DMS79 (cell line): ENCODE data around the gene METRNL.

ENCODE experiments used
- DNase-seq: peaks from one replicate; lab custom pipeline; 2025; lab: John Stamatoyannopoulos, UW

Gene METRNL

DNA sequence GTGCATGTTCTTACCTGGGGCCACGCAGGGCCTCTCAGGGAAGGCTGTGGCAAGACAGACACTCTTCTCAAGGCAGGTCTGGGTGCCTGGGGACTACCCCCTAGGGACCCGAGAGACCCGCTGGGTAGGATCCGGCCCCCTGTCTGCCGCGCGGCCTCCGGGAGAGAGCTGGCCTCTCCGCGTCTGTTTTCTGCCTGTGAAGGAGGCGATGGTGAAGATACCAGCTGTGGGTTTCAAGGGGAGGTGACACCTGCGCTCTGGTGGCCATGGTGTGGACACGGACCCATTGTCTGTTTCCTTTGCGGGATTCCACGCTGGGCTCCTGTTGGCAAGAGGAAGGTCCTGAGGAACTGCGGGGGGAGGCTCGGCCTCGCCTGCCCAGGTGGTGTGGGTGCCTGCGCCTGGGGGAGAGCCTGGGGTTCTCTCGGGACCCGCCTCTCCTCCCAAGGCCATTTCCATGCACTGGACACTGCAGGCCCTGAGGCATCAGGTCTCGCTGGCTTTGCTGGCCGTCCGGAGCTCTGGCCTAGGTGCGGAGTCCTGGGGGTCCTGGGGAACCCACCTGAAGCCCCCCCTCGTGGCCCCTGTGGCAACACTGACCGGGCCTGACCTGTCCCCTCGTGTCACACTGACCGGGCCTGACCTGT, 12.2 kb upstream of the METRNL start:
- no peak for DNase-seq

DNA sequence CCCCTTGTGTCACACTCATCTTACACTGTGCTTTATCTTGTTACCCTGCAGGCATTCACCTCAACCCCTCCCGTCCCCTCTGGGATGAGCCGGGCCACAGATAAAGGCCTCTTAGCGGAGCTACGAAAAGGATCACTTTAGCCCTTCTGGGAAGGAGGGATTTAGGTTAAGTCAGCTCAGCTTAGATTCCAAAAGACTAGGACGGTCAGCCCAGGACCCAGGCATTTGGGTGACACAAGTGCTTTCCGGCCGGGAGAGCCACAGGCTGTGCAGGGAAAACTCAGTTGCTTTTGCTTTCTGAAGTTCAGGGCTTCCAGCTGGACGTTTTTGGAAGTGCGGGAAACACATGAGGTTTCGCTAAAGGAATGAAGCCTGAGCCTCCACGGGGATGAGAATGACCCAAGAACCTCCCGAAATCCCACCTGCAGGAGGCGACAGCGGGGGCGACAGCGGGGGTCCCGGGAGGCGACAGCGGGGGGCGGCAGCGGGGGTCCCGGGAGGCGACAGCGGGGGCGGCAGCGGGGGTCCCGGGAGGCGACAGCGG, 11.6 kb upstream of the METRNL start:
- no peak for DNase-seq

DNA sequence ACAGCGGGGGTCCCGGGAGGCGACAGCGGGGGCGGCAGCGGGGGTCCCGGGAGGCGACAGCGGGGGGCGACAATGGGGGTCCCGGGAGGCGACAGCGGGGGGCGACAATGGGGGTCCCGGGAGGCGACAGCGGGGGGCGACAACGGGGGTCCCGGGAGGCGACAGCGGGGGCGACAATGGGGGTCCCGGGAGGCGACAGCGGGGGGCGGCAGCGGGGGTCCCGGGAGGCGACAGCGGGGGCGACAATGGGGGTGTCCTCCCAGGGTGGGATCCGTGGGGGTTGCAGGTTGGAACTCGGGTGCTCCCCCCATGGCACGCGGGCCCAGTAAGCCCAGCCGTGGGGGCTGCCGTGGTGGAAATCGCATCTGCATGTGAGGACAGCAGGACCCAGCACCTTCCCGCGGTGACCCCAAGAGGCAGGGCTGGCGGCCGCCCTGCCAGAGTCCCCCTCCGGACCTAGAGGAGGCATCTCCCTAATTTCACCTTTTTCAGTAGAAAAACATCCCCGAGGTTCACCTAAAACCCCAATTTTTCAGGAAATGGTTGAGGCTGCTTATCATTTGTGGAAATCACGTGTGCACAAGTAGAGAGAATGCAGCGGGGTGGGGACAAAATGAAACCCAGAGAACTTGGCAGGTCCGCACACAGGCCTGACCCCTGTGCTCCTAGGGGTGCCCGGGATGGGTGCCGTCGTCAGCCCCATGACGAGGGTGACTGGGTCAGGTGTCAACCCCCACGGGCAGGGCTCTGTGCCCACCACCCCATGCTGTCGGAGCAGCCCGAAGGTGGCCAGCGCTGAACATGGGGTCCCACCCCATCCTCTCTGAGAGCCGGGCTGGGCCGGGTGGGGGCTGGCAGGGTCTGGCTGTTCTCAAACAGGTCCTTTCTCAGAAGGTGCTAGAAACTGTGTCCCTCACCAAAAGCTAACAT, 10.5 kb upstream of the METRNL start:
- no peak for DNase-seq

- DNase-seq, result no peak
These were observed 9.9 kb upstream of the METRNL start for GRCh38 chr17:83069571-83069906.

DNA sequence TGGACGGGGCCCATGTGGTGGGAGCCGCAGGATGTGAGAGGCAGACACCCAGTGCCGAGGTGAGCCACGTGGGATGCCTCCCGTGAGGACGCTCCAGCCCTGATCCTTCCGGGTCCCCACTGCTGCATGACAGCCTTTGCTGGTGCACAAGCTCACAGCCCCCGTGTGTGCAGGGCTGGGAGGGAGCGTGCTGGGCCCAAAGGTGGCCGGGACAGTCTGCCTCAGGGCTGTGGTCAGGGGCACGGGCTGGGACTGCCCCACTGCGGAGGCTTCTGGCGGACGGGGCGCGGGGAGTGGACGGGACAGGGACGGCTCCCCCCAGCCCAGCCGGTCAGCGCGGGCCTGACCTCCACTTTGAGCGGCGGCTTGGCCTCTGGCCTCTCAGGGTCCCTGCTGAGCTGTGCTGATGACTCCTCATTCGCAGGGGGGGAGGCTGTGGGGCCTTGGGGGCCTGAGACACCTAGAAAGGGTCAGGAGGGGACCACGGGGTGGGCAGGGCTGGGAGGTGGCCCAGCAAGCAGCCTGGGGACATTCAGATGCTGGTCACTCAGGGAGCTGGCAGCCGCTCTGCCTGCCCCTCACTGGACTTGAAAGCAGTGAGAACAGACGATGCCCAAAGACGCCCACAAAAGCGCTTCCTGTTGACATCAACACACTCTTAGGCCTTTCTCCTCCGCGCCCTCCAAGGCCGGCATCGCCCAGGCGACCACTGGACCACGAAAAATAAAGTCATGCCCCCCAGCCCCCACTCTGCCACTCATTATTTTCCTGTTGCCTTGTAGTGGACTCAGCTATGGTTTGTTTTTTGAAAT, 9.3 kb upstream of the METRNL start:
- no peak for DNase-seq

DNA sequence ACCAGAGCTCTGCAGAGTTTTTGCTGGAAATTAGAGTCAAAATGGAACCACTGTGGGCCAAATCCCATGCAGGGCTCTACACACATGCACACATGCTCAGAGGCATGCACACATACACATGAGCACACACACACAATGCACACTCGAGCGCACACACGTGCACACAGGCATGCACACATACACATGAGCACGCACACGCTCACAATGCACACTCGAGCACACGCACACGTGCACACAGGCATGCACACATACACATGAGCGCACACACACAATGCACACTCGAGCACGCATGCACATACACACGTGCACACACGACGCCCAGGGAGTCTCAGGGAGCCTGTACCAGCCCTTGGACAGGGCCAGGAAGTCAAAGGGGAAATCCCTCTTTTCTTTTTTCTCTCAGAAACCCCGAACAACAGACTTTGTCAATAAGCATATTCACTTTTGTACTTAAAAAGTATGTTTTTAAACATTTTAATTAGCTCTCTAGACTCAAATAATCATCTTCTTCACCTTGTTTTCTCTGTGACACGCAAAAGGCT, 8.5 kb upstream of the METRNL start:
- no peak for DNase-seq

- no peak for DNase-seq
These were observed 8.0 kb upstream of the METRNL start for GRCh38 chr17:83071365-83071764.

- DNase-seq, result no peak
These were observed 7.3 kb upstream of the METRNL start for GRCh38 chr17:83071966-83072562.

DNA sequence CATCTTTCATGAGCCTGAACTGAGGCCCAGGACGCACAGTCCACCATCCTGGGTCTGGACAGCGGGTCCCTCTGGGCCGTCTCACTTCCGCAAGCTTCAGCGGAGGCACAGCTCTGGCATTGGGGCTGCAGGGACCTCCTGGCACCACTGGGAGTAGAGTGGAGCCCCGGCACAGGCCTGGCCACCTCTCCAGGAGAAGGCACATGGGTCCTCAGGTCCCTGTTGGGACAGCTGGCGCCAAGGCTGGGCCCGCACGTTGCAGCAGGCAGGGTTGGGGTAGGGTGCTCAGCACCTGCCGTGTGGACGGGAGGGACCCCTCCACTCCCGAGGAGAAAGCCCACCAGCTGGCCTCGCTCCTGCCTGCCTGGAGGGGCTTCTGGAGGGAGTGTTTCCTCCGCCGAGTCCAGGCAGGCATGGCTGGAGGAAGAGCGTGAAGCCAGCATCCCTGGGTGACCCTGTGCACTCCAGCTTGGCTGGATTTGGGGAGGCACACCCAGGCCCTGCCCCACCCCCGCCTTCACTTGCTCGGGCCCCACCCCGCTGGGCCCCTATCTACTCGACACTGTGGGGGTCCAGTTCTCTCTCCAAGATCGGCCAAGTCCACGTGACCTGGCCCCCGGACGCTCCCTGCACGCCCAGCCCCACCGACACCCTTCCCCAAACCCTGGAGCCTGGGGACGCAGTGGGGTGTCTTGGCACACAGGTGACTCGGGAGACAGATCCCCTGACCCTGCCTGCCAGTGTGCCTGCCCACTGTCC, 6.6 kb upstream of the METRNL start:
- no peak for DNase-seq

GRCh38 chr17:83073389-83074063, 5.9 kb upstream of the METRNL start:
- DNase-seq, result no peak

DNA sequence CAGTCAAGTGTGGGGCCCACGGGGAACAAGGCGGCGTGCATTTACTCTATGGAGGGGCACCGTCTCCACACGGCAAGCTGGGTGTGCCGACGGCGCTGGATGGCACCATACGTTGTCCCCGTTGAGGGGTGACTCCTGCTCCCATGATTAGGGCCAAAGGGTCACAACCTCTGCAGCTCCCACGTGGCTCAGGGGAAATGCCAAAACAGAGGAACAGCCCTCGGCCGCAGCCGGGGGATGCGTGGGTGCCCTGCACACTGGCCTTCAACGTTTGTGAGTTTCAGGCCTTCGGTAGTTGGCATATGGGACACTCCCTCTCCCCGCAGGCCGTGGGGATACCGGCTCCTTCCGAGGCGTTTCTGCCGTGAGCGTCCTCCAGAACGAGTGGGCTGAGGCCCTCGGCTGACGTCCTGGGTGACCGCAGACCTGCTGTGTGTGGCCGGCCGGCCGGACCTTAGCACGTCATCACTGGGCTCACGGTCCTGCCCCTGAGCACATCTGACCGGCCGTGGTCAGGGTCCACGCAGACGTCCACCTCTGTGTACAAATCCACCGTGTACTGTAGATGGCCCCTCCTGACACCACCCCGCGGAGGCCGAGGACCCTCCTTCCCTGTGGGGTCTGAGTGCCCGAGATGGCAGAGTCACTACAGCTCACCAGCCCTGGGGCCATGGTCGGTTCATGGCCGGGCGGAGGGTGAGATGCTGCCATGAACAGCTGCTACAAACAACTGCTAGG, 4.8 kb upstream of the METRNL start:
- DNase-seq, result no peak

GRCh38 chr17:83075270-83075880, 4.0 kb upstream of the METRNL start:
- DNase-seq, result no peak

- DNase-seq, result no peak
These were observed 2.5 kb upstream of the METRNL start for GRCh38 chr17:83076938-83077337.

DNA sequence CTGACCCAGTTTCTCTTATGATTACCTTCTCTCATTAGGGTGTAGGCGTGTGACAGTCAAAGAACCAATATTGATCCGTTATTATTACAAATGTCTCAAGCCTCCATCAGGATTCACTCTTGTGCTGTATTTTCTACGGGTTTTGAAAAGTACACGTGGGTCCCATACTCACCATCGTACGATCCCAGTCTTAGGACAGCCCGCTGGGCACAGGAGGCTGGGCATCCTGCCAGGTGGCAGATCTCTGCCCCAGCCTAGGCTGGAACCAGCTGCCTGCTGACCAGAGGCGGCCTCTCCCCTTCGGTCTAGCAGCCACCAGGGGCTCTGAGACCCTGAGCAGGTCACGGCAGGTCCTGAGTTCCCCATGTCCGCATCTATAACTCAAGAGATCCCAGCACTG, 2.0 kb upstream of the METRNL start:
- DNase-seq, result no peak

DNA sequence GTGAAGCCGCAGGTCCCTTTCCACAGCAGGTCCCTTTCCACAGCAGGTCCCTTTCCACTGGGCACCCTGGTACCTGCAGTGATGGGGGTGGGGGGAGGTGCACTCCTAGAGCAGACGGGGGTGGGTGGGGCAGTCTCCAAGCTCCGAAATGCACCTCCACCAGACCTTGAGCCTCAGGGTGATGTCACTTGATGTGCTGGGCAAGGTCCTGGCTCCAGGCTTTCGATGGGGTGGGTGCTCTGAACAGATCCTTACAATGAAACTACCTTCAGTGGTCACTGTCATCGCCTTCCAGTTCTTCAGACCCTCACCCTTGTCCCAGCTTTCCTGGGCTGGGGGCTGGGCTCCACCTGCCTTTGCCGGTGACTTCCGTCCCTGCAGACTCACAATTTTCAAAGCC, 1.5 kb upstream of the METRNL start:
- no peak for DNase-seq

- DNase-seq, result no peak
These were observed 744 bp upstream of the METRNL start for GRCh38 chr17:83078378-83079351.

GRCh38 chr17:83079766-83080578, 563 bp downstream of the METRNL start:
- DNase-seq, result no peak
